Heart left ventricle (tissue), 16 donors: Measurements from ENCODE around the gene SORBS2. TPM values are rescaled to one million over a fixed set of nuclear protein-coding genes. Genes with fewer than 3 reads are reported as not detected.

Experiments used
- ATAC-seq, 4 donors: fragments of 200-7000 bp; cut with Tn5 transposase; one replicate each; pipeline ENCODE4 v1.9.1; 2020 to 2022; ENCODE audit warnings: moderate library complexity in 4 of 4, mild to moderate bottlenecking in 3 of 4, moderate number of reproducible peaks in 1 of 4
- DNase-seq, 5 donors: peaks; one replicate each; pipeline ENCODE4 v3.0.0-alpha.2; 2020
- H3K27ac ChIP-seq, 12 donors: fragments of 200-600 bp; sonication (generic) in 4 of 12; one replicate each; pipeline versions ENCODE4 v1.5.0 to v1.8.0; 2016 to 2022; ENCODE audit warnings: mild to moderate bottlenecking in 2 of 12
- H3K27me3 ChIP-seq, 9 donors: fragments of 200-600 bp; sonication (generic) in 2 of 9; one replicate each; pipeline versions ENCODE4 v1.5.1 to v1.8.0; 2016 to 2022; ENCODE audit warnings: mild to moderate bottlenecking in 3 of 9
- H3K36me3 ChIP-seq, 9 donors: fragments of 200-600 bp; sonication (generic) in 2 of 9; one replicate each; pipeline versions ENCODE4 v1.5.0 to v1.8.0; 2018 to 2022; ENCODE audit warnings: mild to moderate bottlenecking in 2 of 9
- H3K4me1 ChIP-seq, 12 donors: fragments of 200-600 bp; sonication (generic) in 4 of 12; one replicate each; pipeline versions ENCODE4 v1.5.0 to v1.8.0; 2016 to 2022; ENCODE audit warnings: mild to moderate bottlenecking in 3 of 12
- H3K4me3 ChIP-seq, 12 donors: fragments of 200-600 bp; sonication (generic) in 4 of 12; one replicate each; pipeline versions ENCODE4 v1.5.0 to v1.8.0; 2017 to 2022; ENCODE audit warnings: mild to moderate bottlenecking in 9 of 12, moderate library complexity in 4 of 12
- H3K9me3 ChIP-seq, 12 donors: fragments of 200-600 bp; sonication (generic) in 4 of 12; one replicate each; pipeline versions ENCODE4 v1.5.0 to v1.8.0; 2016 to 2022; ENCODE audit warnings: mild to moderate bottlenecking in 1 of 12
- POLR2A ChIP-seq, 2 donors: fragments of 450-650 bp; IDR thresholded peaks; one replicate each; pipeline ENCODE4 v1.6.1; 2017; ENCODE audit warnings: antibody characterized with exemption in 2 of 2, mild to moderate bottlenecking in 2 of 2, moderate library complexity in 2 of 2
- WGBS, 4 donors: extraction: QIAGEN DNeasy Blood & Tissue Kit in 2 of 4; methylation state at CpG; one replicate each; pipeline versions ENCODE4 v1.1.5 to v1.1.7; 2013 to 2018; 5-methylcytosine and 5-hydroxymethylcytosine counted together
- intact Hi-C, 10 donors: fragments of 100-400 bp; cut with DNase I; formaldehyde crosslinking; loops; one replicate each; pipeline versions ENCODE4 v1.11.1 to v1.14.2; 2022
- polyA plus RNA-seq, 2 donors: library from polyadenylated mRNA; stranded (reverse); fragments of 200-250 nt; gene quantifications; one replicate each; pipeline ENCODE4 v1.2.3, GENCODE V29; 2013
- total RNA-seq, 9 donors: library from RNA; depleted of rRNA in 2 of 9; stranded (reverse); fragments of >200 nt in 2 of 9; fragmentation: NEBNext Ultra II Directional in 3 of 9; extraction: Animal tissue kit (Norgen Biotek cat#: 25700) in 3 of 9; gene quantifications; one replicate each; pipeline versions ENCODE4 v1.1.0 to v1.2.4, GENCODE V29; 2016 to 2023
- TF ChIP-seq, protein P1 (sequence below), 12 donors: fragments of 200-600 bp; sonication (generic) in 4 of 12; IDR thresholded peaks; one replicate each; pipeline versions ENCODE4 v1.5.0 to v1.8.0; 2018 to 2022; ENCODE audit warnings: antibody characterized with exemption in 12 of 12, mild to moderate bottlenecking in 5 of 12
- donor health status: ischemic (EF 13 %, LVEDD 7.1; RV severe dilation, severe dysfunction).
- donor health status: healthy with polysubstance abuse.
- donor health status: DM: no; HTN: yes; CAD: no.
- donor health status: DM: no; HTN: no; CAD: no.
- donor health status: ischemic (EF 25% LVEDD 6.9; RV normal size, moderate dysfunction).
- donor health status: ischemic (EF 25% LVEDD 5.7; RV mildly dilated, moderate dysfunction).
- donor health status: healthy.
- donor health status: DM: yes; HTN: yes; CAD: no.
- donor health status: ischemic (EF 35%, LVEDD 5.7; RV mildly dilated, moderate dysfunction).
- donor health status: nonischemic (EF 11% LVEDD 7.7; RV severe dilation, severe dysfunction).
- donor health status: DM: yes; HTN: yes; CAD: no.
- donor health status: PGD.
- donor health status: ischemic (EF 29% LVEDD 5.4; RV normal size, mild dysfunction).
- donor health status: nonischemic (EF 23%, LVEDD 6.1; RV moderate dilation, normal function).

Gene SORBS2
- total and polyA plus RNA-seq, 11 donors: 254 to 2,158 (median 1,369) TPM

DNA sequence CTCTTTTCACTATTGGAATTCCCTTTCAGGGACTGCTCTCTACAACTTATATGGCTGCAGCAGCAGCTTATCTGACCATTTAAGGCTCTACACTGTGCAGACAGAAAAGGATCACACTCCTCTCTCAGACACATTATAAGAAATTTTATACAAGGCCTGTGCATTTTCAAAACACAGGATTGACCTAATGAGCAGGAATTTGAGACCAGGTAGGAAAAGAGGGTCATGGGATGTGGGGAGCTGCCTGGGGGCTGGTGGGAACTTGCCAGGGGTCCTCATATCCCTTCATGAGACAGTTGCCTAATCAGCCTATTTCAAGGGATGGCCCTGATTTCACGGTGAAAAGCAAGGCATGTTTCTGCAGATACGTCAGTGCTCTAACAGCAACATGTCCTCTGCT lies 77.1 kb downstream of the SORBS2 start:
- peaks cover 0 to 89% (median 53%) of the 10 kb centered on the region in 12 donors for H3K4me1 ChIP-seq

DNA sequence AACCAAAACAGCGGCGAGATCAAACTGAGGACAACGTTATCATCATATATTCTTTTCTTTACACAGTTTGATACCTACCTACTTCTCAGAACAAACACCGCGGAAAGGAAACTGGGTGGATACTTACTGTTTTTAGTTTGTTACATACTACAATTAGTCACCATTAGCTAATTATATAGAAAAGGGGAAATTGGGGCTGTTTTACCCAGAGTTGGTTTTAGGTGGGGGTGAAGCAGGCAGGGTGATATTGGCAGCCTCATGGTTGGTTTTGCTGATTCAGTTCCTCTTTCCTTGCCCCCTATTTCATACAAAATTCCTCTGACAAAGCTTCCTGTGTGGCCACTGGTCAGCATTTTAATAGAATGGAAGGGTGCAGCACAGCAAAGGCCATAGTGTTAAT lies 77.8 kb downstream of the SORBS2 start:
- 79 to 89% (median 83%) methylated on average over 5 of the region's 5 CpGs for WGBS, 4 donors
- H3K4me3 ChIP-seq: no peak overlapping the region
- H3K36me3 ChIP-seq: peaks cover 0 to 29% (median 14%) of the 10 kb centered on the region in 9 donors
- H3K4me1 ChIP-seq: peaks cover 0 to 89% (median 47%) of the 10 kb centered on the region in 12 donors
- H3K9me3 ChIP-seq: no peaks in the 10 kb centered on the region
- intact Hi-C loops: no loop called here
- no peaks in the 10 kb centered on the region for H3K27me3 ChIP-seq
- DNase-seq (no peak), ATAC-seq (no peak)
- TF ChIP-seq POLR2A (IDR thresholded peaks at IDR 0.05): no peak
- TF ChIP-seq, protein P1, sequence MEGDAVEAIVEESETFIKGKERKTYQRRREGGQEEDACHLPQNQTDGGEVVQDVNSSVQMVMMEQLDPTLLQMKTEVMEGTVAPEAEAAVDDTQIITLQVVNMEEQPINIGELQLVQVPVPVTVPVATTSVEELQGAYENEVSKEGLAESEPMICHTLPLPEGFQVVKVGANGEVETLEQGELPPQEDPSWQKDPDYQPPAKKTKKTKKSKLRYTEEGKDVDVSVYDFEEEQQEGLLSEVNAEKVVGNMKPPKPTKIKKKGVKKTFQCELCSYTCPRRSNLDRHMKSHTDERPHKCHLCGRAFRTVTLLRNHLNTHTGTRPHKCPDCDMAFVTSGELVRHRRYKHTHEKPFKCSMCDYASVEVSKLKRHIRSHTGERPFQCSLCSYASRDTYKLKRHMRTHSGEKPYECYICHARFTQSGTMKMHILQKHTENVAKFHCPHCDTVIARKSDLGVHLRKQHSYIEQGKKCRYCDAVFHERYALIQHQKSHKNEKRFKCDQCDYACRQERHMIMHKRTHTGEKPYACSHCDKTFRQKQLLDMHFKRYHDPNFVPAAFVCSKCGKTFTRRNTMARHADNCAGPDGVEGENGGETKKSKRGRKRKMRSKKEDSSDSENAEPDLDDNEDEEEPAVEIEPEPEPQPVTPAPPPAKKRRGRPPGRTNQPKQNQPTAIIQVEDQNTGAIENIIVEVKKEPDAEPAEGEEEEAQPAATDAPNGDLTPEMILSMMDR (IDR thresholded peaks at IDR 0.05): no peak
- H3K27ac ChIP-seq: peak overlapping the region in 7 of 12 donors; percentile 12 to 86 (median 43)

More for the DNA sequence above, 77.1 kb downstream of the SORBS2 start:
- WGBS, 4 donors: 33 to 52% (median 43%) methylated on average over 2 of the region's 2 CpGs
- Histone ChIP-seq H3K27me3 (no peaks in the 10 kb centered on the region), H3K36me3 (peaks cover 0 to 29% (median 14%) of the 10 kb centered on the region in 9 donors), H3K4me3 (no peak overlapping the region), H3K27ac (peak overlapping the region in 8 of 12 donors; percentile 12 to 86 (median 44)), H3K9me3 (no peaks in the 10 kb centered on the region)
- ATAC-seq: no peak
- no peak for TF ChIP-seq POLR2A (IDR thresholded peaks at IDR 0.05)
- TF ChIP-seq, protein P1 (IDR thresholded peaks at IDR 0.05): no peak
- no peak for DNase-seq
- intact Hi-C loops: no loop called here

DNA sequence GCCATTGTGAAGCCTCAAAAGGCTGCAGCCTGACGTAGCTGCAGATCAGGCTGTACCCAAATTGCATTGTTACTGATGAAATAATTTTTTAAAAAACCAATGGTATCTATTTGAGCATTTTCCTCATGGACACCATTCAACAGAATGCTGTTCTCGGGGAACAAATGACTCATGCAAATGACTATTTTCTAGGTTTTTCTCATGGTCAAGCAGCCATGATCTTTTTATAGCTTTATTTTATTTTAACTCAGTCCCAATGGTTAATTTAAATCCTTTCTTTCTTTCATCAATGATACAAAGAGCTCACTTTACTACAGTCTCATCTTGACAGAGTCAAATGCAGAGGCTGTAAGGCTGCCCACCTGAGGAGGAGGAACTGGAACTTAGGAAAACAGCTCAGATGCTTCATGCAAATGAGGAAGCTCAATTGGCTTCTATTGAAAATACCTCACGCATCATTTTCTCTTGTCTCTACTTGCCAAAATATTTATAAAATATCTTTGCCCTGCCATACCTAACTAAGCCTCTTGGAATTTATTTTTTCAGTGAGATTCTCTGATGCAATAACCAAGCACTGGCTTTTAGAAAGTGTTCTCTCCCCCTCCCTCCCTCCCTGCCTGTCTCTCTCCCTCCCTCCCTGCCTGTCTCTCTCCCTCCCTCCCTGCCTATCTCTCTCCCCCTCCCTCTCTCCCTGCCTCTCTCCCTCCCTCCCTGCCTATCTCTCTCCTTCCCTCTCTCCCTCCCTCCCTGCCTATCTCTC lies 81.0 kb downstream of the SORBS2 start:
- H3K36me3 ChIP-seq: peaks cover 0 to 31% (median 14%) of the 10 kb centered on the region in 9 donors
- WGBS, 4 donors: 46 to 66% (median 51%) methylated on average over 3 of the region's 3 CpGs
- ATAC-seq: peak; percentile 16 to 50 (median 49)
- H3K4me1 ChIP-seq: peaks cover 0 to 85% (median 36%) of the 10 kb centered on the region in 12 donors
- no peak overlapping the region for H3K4me3 ChIP-seq
- no peaks in the 10 kb centered on the region for H3K9me3 ChIP-seq
- H3K27me3 ChIP-seq: no peaks in the 10 kb centered on the region
- no peak for TF ChIP-seq POLR2A (IDR thresholded peaks at IDR 0.05)
- TF ChIP-seq, protein P1 (IDR thresholded peaks at IDR 0.05): peak in 1 of 12 donors; percentile 6
- H3K27ac ChIP-seq: peak overlapping the region in 7 of 12 donors; percentile 3 to 86 (median 34)
- intact Hi-C loops: no loop called here
- no peak for DNase-seq

DNA sequence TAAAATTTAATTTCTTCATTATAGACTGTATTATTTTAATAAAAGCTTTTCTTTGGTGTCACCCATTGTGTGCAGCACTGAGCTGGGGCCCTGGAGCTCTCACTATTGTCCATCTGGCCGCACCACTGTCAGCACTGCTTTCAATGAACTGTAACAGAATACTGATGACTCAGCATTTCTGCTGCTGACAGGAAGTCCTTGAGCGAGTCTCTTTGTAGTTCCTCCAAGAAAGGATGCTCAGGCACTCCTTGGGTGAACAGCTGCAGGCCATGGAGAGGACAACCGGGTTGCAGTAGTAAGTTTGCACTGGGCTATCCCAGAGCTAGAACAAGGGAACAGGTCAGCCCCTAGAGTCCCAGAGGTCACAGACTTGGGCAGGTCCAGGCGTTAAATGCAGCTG lies 81.6 kb downstream of the SORBS2 start:
- WGBS, 4 donors: 22 to 34% (median 29%) methylated on average over 4 of the region's 4 CpGs
- peak overlapping the region in 7 of 12 donors; percentile 1 to 86 (median 34) for H3K27ac ChIP-seq
- peaks cover 0 to 31% (median 14%) of the 10 kb centered on the region in 9 donors for H3K36me3 ChIP-seq
- ATAC-seq (peak; percentile 38 to 61 (median 49)), DNase-seq (peak in 2 of 5 donors; percentile 39 to 59)
- no peaks in the 10 kb centered on the region for H3K27me3 ChIP-seq
- TF ChIP-seq, protein P1 (IDR thresholded peaks at IDR 0.05): no peak
- no peak for TF ChIP-seq POLR2A (IDR thresholded peaks at IDR 0.05)
- peaks cover 0 to 89% (median 35%) of the 10 kb centered on the region in 12 donors for H3K4me1 ChIP-seq
- intact Hi-C loops: no loop called here
- no peaks in the 10 kb centered on the region for H3K9me3 ChIP-seq
- H3K4me3 ChIP-seq: no peak overlapping the region
